T-helper 2 cell treated with Interferon-gamma antibody and Interleukin-4, amounts not matched to agents 5 μg/mL and 100 μg/mL, for 36 hours (primary cell): ENCODE results near the gene HLA-G.
"Not testable (repeated sequence)": the region's sequence is repeated elsewhere in the genome, so short reads cannot be mapped to it uniquely, and the experiment has no call there.

Source experiments
- DNase-seq: peaks from one replicate; pipeline ENCODE4 v3.0.0; 2021; ENCODE audit warnings: low spot score
- H3K27ac Mint-ChIP-seq: one replicate; pipeline ENCODE4 v1.8.0; 2021; ENCODE audit warnings: mild to moderate bottlenecking, mixed read lengths
- H3K27me3 Mint-ChIP-seq: one replicate; pipeline ENCODE4 v1.8.0; 2021; ENCODE audit warnings: low read depth, mixed read lengths
- H3K36me3 Mint-ChIP-seq: one replicate; pipeline ENCODE4 v1.8.0; 2021; ENCODE audit warnings: low read depth, mixed read lengths
- H3K4me1 Mint-ChIP-seq: one replicate; pipeline ENCODE4 v1.8.0; 2021; ENCODE audit warnings: low read depth, mixed read lengths
- H3K4me3 Mint-ChIP-seq: one replicate; pipeline ENCODE4 v1.8.0; 2022; ENCODE audit warnings: mild to moderate bottlenecking, moderate library complexity, mixed read lengths
- H3K9me3 Mint-ChIP-seq: one replicate; pipeline ENCODE4 v1.8.0; 2021; ENCODE audit warnings: mixed read lengths

HLA-G gene

GRCh38 chr6:29827579-29828470, at the start of gene HLA-G:
Gene HLA-G (plus strand): TSS chr6:29827825. CDS start chr6:29827845, 20 bp downstream.
- H3K27me3 Mint-ChIP-seq: peaks cover 83% of the 10 kb centered on the region
- H3K27ac Mint-ChIP-seq: no peak within 1 kb of the TSS

GRCh38 chr6:29780019-29780698, 47.5 kb upstream of the HLA-G start:
- not testable (repeated sequence) for H3K4me3 Mint-ChIP-seq, H3K4me1 Mint-ChIP-seq, H3K9me3 Mint-ChIP-seq, DNase-seq, H3K36me3 Mint-ChIP-seq, H3K27ac Mint-ChIP-seq
- peaks cover 51% of the 10 kb centered on the region for H3K27me3 Mint-ChIP-seq

More at GRCh38 chr6:29827579-29828470, at the start of gene HLA-G:
- Mint-ChIP-seq H3K36me3 (no peaks in the 10 kb centered on the region), H3K4me1 (peaks cover 3% of the 10 kb centered on the region), H3K9me3 (no peaks in the 10 kb centered on the region), H3K4me3 (peak within 1 kb of the TSS; percentile 18)
- DNase-seq: no peak

GRCh38 chr6:29789176-29789575, 38.4 kb upstream of the HLA-G start:
- Mint-ChIP-seq H3K4me1 (peaks cover 11% of the 10 kb centered on the region), H3K36me3 (no peaks in the 10 kb centered on the region), H3K27ac (no peak overlapping the region), H3K27me3 (peaks cover 70% of the 10 kb centered on the region), H3K9me3 (peaks cover 8% of the 10 kb centered on the region), H3K4me3 (no peak overlapping the region)
- DNase-seq: no peak

GRCh38 chr6:29790626-29791025, 37.0 kb upstream of the HLA-G start:
- peaks cover 8% of the 10 kb centered on the region for H3K9me3 Mint-ChIP-seq
- no peak overlapping the region for H3K4me3 Mint-ChIP-seq
- no peaks in the 10 kb centered on the region for H3K36me3 Mint-ChIP-seq
- peaks cover 11% of the 10 kb centered on the region for H3K4me1 Mint-ChIP-seq
- DNase-seq: no peak
- no peak overlapping the region for H3K27ac Mint-ChIP-seq
- peaks cover 75% of the 10 kb centered on the region for H3K27me3 Mint-ChIP-seq

- no peaks in the 10 kb centered on the region for H3K36me3 Mint-ChIP-seq
- peak overlapping the region; percentile 82 for H3K4me3 Mint-ChIP-seq
- peaks cover 11% of the 10 kb centered on the region for H3K4me1 Mint-ChIP-seq
- no peak overlapping the region for H3K27ac Mint-ChIP-seq
- peaks cover 79% of the 10 kb centered on the region for H3K27me3 Mint-ChIP-seq
- peaks cover 8% of the 10 kb centered on the region for H3K9me3 Mint-ChIP-seq
- no peak for DNase-seq
Measured at GRCh38 chr6:29791162-29791561, 36.5 kb upstream of the HLA-G start.

GRCh38 chr6:29791786-29792122, 35.9 kb upstream of the HLA-G start:
- DNase-seq: no peak
- Mint-ChIP-seq H3K36me3 (no peaks in the 10 kb centered on the region), H3K27ac (no peak overlapping the region), H3K27me3 (peaks cover 81% of the 10 kb centered on the region), H3K4me3 (peak overlapping the region; percentile 82), H3K4me1 (peaks cover 11% of the 10 kb centered on the region), H3K9me3 (peaks cover 8% of the 10 kb centered on the region)

- Mint-ChIP-seq H3K27ac (no peak overlapping the region), H3K36me3 (no peaks in the 10 kb centered on the region), H3K4me1 (peaks cover 11% of the 10 kb centered on the region), H3K27me3 (peaks cover 80% of the 10 kb centered on the region), H3K9me3 (peaks cover 8% of the 10 kb centered on the region), H3K4me3 (peak overlapping the region; percentile 82)
- DNase-seq: peak; percentile 44
Measured at GRCh38 chr6:29792123-29793035, 35.2 kb upstream of the HLA-G start.

- Mint-ChIP-seq H3K4me3 (peak overlapping the region; percentile 82), H3K9me3 (peaks cover 8% of the 10 kb centered on the region)
Measured at GRCh38 chr6:29793036-29793356, 34.6 kb upstream of the HLA-G start.

GRCh38 chr6:29793796-29794195, 33.8 kb upstream of the HLA-G start:
- no peak for DNase-seq
- Mint-ChIP-seq H3K4me3 (no peak overlapping the region), H3K4me1 (peaks cover 11% of the 10 kb centered on the region), H3K9me3 (peaks cover 5% of the 10 kb centered on the region), H3K27me3 (peaks cover 74% of the 10 kb centered on the region), H3K36me3 (no peaks in the 10 kb centered on the region), H3K27ac (no peak overlapping the region)

More at GRCh38 chr6:29793036-29793356, 34.6 kb upstream of the HLA-G start:
- Mint-ChIP-seq H3K4me1 (peaks cover 11% of the 10 kb centered on the region), H3K36me3 (no peaks in the 10 kb centered on the region), H3K27me3 (peaks cover 77% of the 10 kb centered on the region), H3K27ac (no peak overlapping the region)
- DNase-seq: no peak

- Mint-ChIP-seq H3K4me1 (peaks cover 11% of the 10 kb centered on the region), H3K36me3 (no peaks in the 10 kb centered on the region), H3K9me3 (no peaks in the 10 kb centered on the region), H3K4me3 (no peak overlapping the region), H3K27ac (no peak overlapping the region), H3K27me3 (peaks cover 57% of the 10 kb centered on the region)
- DNase-seq: no peak
Measured at GRCh38 chr6:29796026-29796425, 31.6 kb upstream of the HLA-G start.

- H3K36me3 Mint-ChIP-seq: no peaks in the 10 kb centered on the region
- H3K4me3 Mint-ChIP-seq: no peak overlapping the region
- DNase-seq: no peak
- no peaks in the 10 kb centered on the region for H3K9me3 Mint-ChIP-seq
- H3K4me1 Mint-ChIP-seq: peaks cover 8% of the 10 kb centered on the region
- H3K27me3 Mint-ChIP-seq: peaks cover 47% of the 10 kb centered on the region
- no peak overlapping the region for H3K27ac Mint-ChIP-seq
Measured at GRCh38 chr6:29797135-29797534, 30.5 kb upstream of the HLA-G start.

GRCh38 chr6:29797966-29798365, 29.7 kb upstream of the HLA-G start:
- Mint-ChIP-seq H3K27me3 (peaks cover 53% of the 10 kb centered on the region), H3K27ac (no peak overlapping the region), H3K4me1 (peaks cover 6% of the 10 kb centered on the region), H3K4me3 (no peak overlapping the region), H3K9me3 (no peaks in the 10 kb centered on the region), H3K36me3 (no peaks in the 10 kb centered on the region)
- DNase-seq: no peak

- H3K9me3 Mint-ChIP-seq: no peaks in the 10 kb centered on the region
- no peak overlapping the region for H3K4me3 Mint-ChIP-seq
- H3K36me3 Mint-ChIP-seq: no peaks in the 10 kb centered on the region
- no peak for DNase-seq
- H3K4me1 Mint-ChIP-seq: no peaks in the 10 kb centered on the region
- H3K27ac Mint-ChIP-seq: no peak overlapping the region
- peaks cover 31% of the 10 kb centered on the region for H3K27me3 Mint-ChIP-seq
Measured at GRCh38 chr6:29800254-29800653, 27.4 kb upstream of the HLA-G start.

GRCh38 chr6:29806387-29806786, 21.2 kb upstream of the HLA-G start:
- no peak for DNase-seq
- H3K9me3 Mint-ChIP-seq: no peaks in the 10 kb centered on the region
- H3K4me3 Mint-ChIP-seq: no peak overlapping the region
- H3K36me3 Mint-ChIP-seq: no peaks in the 10 kb centered on the region
- H3K27ac Mint-ChIP-seq: no peak overlapping the region
- H3K27me3 Mint-ChIP-seq: peaks cover 43% of the 10 kb centered on the region
- H3K4me1 Mint-ChIP-seq: no peaks in the 10 kb centered on the region
